NCI-H2029 (cell line): ENCODE data around the gene RBKS.
"Not testable (repeated sequence)": the region's sequence is repeated elsewhere in the genome, so short reads cannot be mapped to it uniquely, and the experiment has no call there.

Experiments
- DNase-seq: peaks from one replicate; lab custom pipeline; 2025; lab: John Stamatoyannopoulos, UW

RBKS gene

GRCh38 chr2:27762951-27763906, 127.0 kb downstream of the RBKS start:
- DNase-seq, result no peak

GRCh38 chr2:27756544-27757498, 133.4 kb downstream of the RBKS start:
- no peak for DNase-seq

GRCh38 chr2:27756091-27756490, 134.1 kb downstream of the RBKS start:
- DNase-seq, result no peak

- DNase-seq, result no peak
Measured at GRCh38 chr2:27754831-27755230, 135.4 kb downstream of the RBKS start.

GRCh38 chr2:27754138-27754588, 136.0 kb downstream of the RBKS start:
- DNase-seq, result peak; percentile 33

- DNase-seq, result peak; percentile 69
Measured at GRCh38 chr2:27752551-27753237, 137.5 kb downstream of the RBKS start.

- no peak for DNase-seq
Measured at GRCh38 chr2:27751377-27751776, 138.8 kb downstream of the RBKS start.

- not testable (repeated sequence) for DNase-seq
Measured at GRCh38 chr2:27748803-27749554, 141.2 kb downstream of the RBKS start.

GRCh38 chr2:27747827-27748352, 142.3 kb downstream of the RBKS start:
- no peak for DNase-seq

- no peak for DNase-seq
Measured at GRCh38 chr2:27746325-27746724, 143.9 kb downstream of the RBKS start.

GRCh38 chr2:27745494-27745893, 144.7 kb downstream of the RBKS start:
- DNase-seq, result not testable (repeated sequence)

GRCh38 chr2:27742571-27742970, 147.6 kb downstream of the RBKS start:
- DNase-seq, result no peak

GRCh38 chr2:27741673-27742072, 148.5 kb downstream of the RBKS start:
- DNase-seq, result no peak

GRCh38 chr2:27739058-27739373, 151.2 kb downstream of the RBKS start:
- no peak for DNase-seq

- DNase-seq, result no peak
Measured at GRCh38 chr2:27738349-27739057, 151.7 kb downstream of the RBKS start.

- DNase-seq, result no peak
Measured at GRCh38 chr2:27737676-27738348, 152.4 kb downstream of the RBKS start.

- no peak for DNase-seq
Measured at GRCh38 chr2:27736890-27737204, 153.3 kb downstream of the RBKS start.

GRCh38 chr2:27736031-27736889, 153.9 kb downstream of the RBKS start:
- DNase-seq, result no peak
